BLaER1 treated with 17β-estradiol and CSF1 and Interleukin-3, amounts not matched to agents 10 nM and 100 nM (cell line): ENCODE data around the gene MYH11.

Experiments
- H3K27ac ChIP-seq, 11 experiments: shearing (Covaris generic); formaldehyde crosslinking; 2 replicates each; pipeline ENCODE4 v1.8.1; 2022
- H3K27me3 ChIP-seq, 11 experiments: shearing (Covaris generic); formaldehyde crosslinking; 2 replicates each; pipeline ENCODE4 v1.8.1; 2022
- H3K36me3 ChIP-seq, 11 experiments: shearing (Covaris generic); formaldehyde crosslinking; 2 replicates each; pipeline ENCODE4 v1.8.1; 2022
- H3K4me1 ChIP-seq, 10 experiments: shearing (Covaris generic); formaldehyde crosslinking; 2 replicates each; pipeline ENCODE4 v1.8.1; 2022
- H3K4me2 ChIP-seq, 11 experiments: shearing (Covaris generic); formaldehyde crosslinking; 2 replicates each; pipeline ENCODE4 v1.8.1; 2022
- H3K4me3 ChIP-seq, 10 experiments: shearing (Covaris generic); formaldehyde crosslinking; 2 replicates each; pipeline ENCODE4 v1.8.1; 2022
- H3K9ac ChIP-seq, 11 experiments: shearing (Covaris generic); formaldehyde crosslinking; 2 replicates each; pipeline ENCODE4 v1.8.1; 2022
- H3K9me3 ChIP-seq, 11 experiments: shearing (Covaris generic); formaldehyde crosslinking; replicated peaks in 1 of 11; 2 replicates each; pipeline ENCODE4 v1.8.1; 2022
- H4K20me1 ChIP-seq, 11 experiments: shearing (Covaris generic); formaldehyde crosslinking; 2 replicates each; pipeline ENCODE4 v1.8.1; 2022
- Cebpa-rat ChIP-seq, 11 experiments: shearing (Covaris generic); IDR thresholded peaks; 2 replicates each; pipeline ENCODE4 v1.8.1; 2022

The MYH11 gene

GRCh38 chr16:15785386-15786059 lies 71.3 kb downstream of the MYH11 start:
- Histone ChIP-seq H3K27ac (no peak overlapping the region), H3K27me3 (no peaks in the 10 kb centered on the region), H4K20me1 (no peaks in the 10 kb centered on the region), H3K4me3 (no peak overlapping the region), H3K4me2 (no peak overlapping the region), H3K9me3 (no peaks in the 10 kb centered on the region), H3K9ac (no peak overlapping the region), H3K36me3 (no peaks in the 10 kb centered on the region), H3K4me1 (peaks cover 0 to 7% (median 0%) of the 10 kb centered on the region in 10 experiments; a peak in 4 of 20 replicates)
- TF ChIP-seq Cebpa-rat (IDR thresholded peaks at IDR 0.05) = no peak

- H3K36me3 ChIP-seq = no peaks in the 10 kb centered on the region
- H3K27me3 ChIP-seq = no peaks in the 10 kb centered on the region
- H3K9me3 ChIP-seq = no peaks in the 10 kb centered on the region
- no peaks in the 10 kb centered on the region for H4K20me1 ChIP-seq
- peaks cover 0 to 22% (median 4%) of the 10 kb centered on the region in 10 experiments; a peak in 13 of 20 replicates for H3K4me1 ChIP-seq
- H3K27ac ChIP-seq = no peak overlapping the region
- no peak overlapping the region for H3K9ac ChIP-seq
- H3K4me2 ChIP-seq = no peak overlapping the region
- no peak overlapping the region for H3K4me3 ChIP-seq
- no peak for TF ChIP-seq Cebpa-rat (IDR thresholded peaks at IDR 0.05)
Observed at GRCh38 chr16:15783985-15784384, 72.8 kb downstream of the MYH11 start.

GRCh38 chr16:15782573-15783365 lies 74.1 kb downstream of the MYH11 start:
- TF ChIP-seq Cebpa-rat (IDR thresholded peaks at IDR 0.05) = no peak
- Histone ChIP-seq H3K36me3 (no peaks in the 10 kb centered on the region), H4K20me1 (no peaks in the 10 kb centered on the region)

GRCh38 chr16:15781650-15782049 lies 75.2 kb downstream of the MYH11 start:
- H3K36me3 ChIP-seq = no peaks in the 10 kb centered on the region
- H3K4me1 ChIP-seq = peaks cover 0 to 41% (median 21%) of the 10 kb centered on the region in 10 experiments; a peak in 16 of 20 replicates
- H4K20me1 ChIP-seq = no peaks in the 10 kb centered on the region
- no peak overlapping the region for H3K4me3 ChIP-seq
- H3K27ac ChIP-seq = no peak overlapping the region
- no peaks in the 10 kb centered on the region for H3K9me3 ChIP-seq
- H3K4me2 ChIP-seq = no peak overlapping the region
- H3K9ac ChIP-seq = no peak overlapping the region
- no peaks in the 10 kb centered on the region for H3K27me3 ChIP-seq
- no peak for TF ChIP-seq Cebpa-rat (IDR thresholded peaks at IDR 0.05)

More at GRCh38 chr16:15782573-15783365, 74.1 kb downstream of the MYH11 start:
- Histone ChIP-seq H3K4me1 (peaks cover 0 to 34% (median 16%) of the 10 kb centered on the region in 10 experiments; a peak in 16 of 20 replicates), H3K27ac (no peak overlapping the region), H3K4me2 (no peak overlapping the region; a peak in 1 of 22 replicates), H3K9ac (no peak overlapping the region), H3K27me3 (no peaks in the 10 kb centered on the region), H3K4me3 (no peak overlapping the region), H3K9me3 (no peaks in the 10 kb centered on the region)

- Histone ChIP-seq H3K9ac (no peak overlapping the region), H3K4me2 (peak overlapping the region in 2 of 11 experiments; percentile 4 to 8; a peak in 1 of 22 replicates), H3K9me3 (no peaks in the 10 kb centered on the region), H3K4me1 (peaks cover 0 to 41% (median 21%) of the 10 kb centered on the region in 10 experiments; a peak in 16 of 20 replicates), H4K20me1 (no peaks in the 10 kb centered on the region), H3K36me3 (no peaks in the 10 kb centered on the region), H3K27me3 (no peaks in the 10 kb centered on the region), H3K4me3 (no peak overlapping the region), H3K27ac (no peak overlapping the region)
- TF ChIP-seq Cebpa-rat (IDR thresholded peaks at IDR 0.05) = no peak
Observed at GRCh38 chr16:15780805-15781204, 76.0 kb downstream of the MYH11 start.

GRCh38 chr16:15779664-15780351 lies 77.0 kb downstream of the MYH11 start:
- Histone ChIP-seq H3K9me3 (no peaks in the 10 kb centered on the region), H3K27ac (no peak overlapping the region), H4K20me1 (no peaks in the 10 kb centered on the region), H3K4me3 (no peak overlapping the region), H3K4me2 (peak overlapping the region in 4 of 11 experiments; percentile 69 to 75 (median 74); a peak in 6 of 22 replicates), H3K9ac (no peak overlapping the region), H3K4me1 (peaks cover 0 to 41% (median 21%) of the 10 kb centered on the region in 10 experiments; a peak in 16 of 20 replicates), H3K36me3 (no peaks in the 10 kb centered on the region), H3K27me3 (no peaks in the 10 kb centered on the region)
- no peak for TF ChIP-seq Cebpa-rat (IDR thresholded peaks at IDR 0.05)

- TF ChIP-seq Cebpa-rat (IDR thresholded peaks at IDR 0.05) = no peak
Observed at GRCh38 chr16:15778999-15779614, 77.7 kb downstream of the MYH11 start.

GRCh38 chr16:15778204-15778743 lies 78.6 kb downstream of the MYH11 start:
- Histone ChIP-seq H3K9me3 (no peaks in the 10 kb centered on the region), H3K4me1 (peaks cover 0 to 41% (median 21%) of the 10 kb centered on the region in 10 experiments; a peak in 16 of 20 replicates), H4K20me1 (no peaks in the 10 kb centered on the region), H3K27me3 (no peaks in the 10 kb centered on the region), H3K9ac (peak overlapping the region in 2 of 11 experiments; percentile 2 to 9; a peak in 1 of 22 replicates), H3K4me2 (peak overlapping the region in 9 of 11 experiments; percentile 2 to 75 (median 65); a peak in 16 of 22 replicates), H3K27ac (peak overlapping the region in 3 of 11 experiments; percentile 17 to 37 (median 36); a peak in 3 of 22 replicates), H3K4me3 (no peak overlapping the region), H3K36me3 (no peaks in the 10 kb centered on the region)
- TF ChIP-seq Cebpa-rat (IDR thresholded peaks at IDR 0.05) = no peak

More at GRCh38 chr16:15778999-15779614, 77.7 kb downstream of the MYH11 start:
- H3K4me2 ChIP-seq = peak overlapping the region in 9 of 11 experiments; percentile 2 to 75 (median 65); a peak in 16 of 22 replicates
- no peaks in the 10 kb centered on the region for H3K36me3 ChIP-seq
- H3K9ac ChIP-seq = peak overlapping the region in 1 of 11 experiments; percentile 2; a peak in 1 of 22 replicates
- no peaks in the 10 kb centered on the region for H4K20me1 ChIP-seq
- H3K4me3 ChIP-seq = no peak overlapping the region
- H3K9me3 ChIP-seq = no peaks in the 10 kb centered on the region
- H3K4me1 ChIP-seq = peaks cover 0 to 41% (median 21%) of the 10 kb centered on the region in 10 experiments; a peak in 16 of 20 replicates
- peak overlapping the region in 2 of 11 experiments; percentile 17 to 37; a peak in 1 of 22 replicates for H3K27ac ChIP-seq
- no peaks in the 10 kb centered on the region for H3K27me3 ChIP-seq
